HG02588 (cell line): ENCODE data around the gene KIF26A.

Experiments
- ATAC-seq: cut with Tn5 transposase; IDR thresholded peaks from one replicate; pipeline ENCODE4 v1.9.1; 2021; ENCODE audit warnings: mild to moderate bottlenecking, moderate library complexity; ENCODE audit not compliant: unreplicated experiment

The KIF26A gene

DNA sequence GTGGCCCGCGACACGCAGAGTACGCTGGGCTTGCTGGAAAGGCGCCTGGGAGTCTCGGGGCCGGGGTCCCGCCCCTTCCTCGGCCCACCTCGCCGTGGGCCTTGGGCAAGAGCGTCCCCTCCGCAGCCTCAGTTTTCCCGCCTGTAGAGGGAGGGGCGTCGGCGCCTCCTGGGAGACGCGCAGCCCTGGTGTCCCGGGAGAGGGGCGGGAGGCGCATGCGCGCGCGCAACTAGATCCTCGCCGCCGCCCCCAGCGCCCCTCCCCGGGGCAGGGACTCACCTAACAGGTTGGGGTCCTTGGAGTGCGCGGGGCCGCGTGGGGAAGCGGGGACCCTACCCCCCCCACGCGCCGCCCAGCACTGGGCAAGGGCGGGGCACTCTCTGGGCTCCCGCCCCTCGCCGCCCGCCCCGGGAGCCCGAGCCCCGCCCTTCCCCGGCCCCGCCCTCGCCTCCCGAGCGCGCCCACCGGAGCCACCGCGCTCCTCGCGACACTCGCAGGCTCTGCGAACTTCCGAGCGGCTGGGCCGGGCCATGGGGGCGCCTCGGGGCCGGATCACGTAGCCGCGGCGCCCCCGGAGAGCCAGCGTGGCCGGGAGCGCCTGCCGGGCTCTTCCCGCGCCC is at the start of gene KIF26A:
KIF26A (plus strand) TSS at position 490 of the 620 bp plus-strand sequence. CDS start 136 bp downstream, outside the sequence.
- ATAC-seq: no peak

DNA sequence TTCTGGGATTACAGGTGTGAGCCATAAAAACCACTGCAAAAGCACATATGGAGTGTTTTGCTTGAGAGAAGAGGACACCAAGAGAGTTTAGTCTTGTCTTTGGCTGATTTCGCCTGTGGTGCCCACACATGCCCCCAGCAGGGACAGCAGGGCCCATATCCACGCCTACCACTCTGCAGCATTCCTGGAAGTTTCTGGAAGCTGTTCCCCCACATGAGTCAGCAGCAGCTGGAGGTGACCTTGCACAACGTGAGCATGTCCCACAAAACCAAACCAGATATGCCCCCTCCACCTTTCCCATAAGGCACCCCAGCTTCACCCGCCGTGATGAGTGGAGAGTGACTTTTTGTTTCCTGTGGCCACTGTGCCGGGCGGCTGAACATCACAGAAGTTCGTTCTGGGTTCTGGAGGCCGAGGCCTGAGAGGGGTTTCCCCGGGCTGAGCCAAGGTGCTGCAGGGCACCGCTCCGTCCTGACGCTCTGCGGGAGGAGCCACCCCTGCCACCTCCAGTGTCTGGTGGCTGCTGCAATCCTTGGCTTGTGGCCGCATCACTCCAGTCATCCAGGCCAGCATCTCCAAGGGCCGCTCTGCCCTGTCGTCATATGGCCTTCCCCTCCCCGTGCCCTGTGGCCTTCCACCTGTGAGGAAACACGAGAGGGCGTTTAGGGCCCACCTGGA is 48.2 kb upstream of the KIF26A start:
- ATAC-seq: no peak

DNA sequence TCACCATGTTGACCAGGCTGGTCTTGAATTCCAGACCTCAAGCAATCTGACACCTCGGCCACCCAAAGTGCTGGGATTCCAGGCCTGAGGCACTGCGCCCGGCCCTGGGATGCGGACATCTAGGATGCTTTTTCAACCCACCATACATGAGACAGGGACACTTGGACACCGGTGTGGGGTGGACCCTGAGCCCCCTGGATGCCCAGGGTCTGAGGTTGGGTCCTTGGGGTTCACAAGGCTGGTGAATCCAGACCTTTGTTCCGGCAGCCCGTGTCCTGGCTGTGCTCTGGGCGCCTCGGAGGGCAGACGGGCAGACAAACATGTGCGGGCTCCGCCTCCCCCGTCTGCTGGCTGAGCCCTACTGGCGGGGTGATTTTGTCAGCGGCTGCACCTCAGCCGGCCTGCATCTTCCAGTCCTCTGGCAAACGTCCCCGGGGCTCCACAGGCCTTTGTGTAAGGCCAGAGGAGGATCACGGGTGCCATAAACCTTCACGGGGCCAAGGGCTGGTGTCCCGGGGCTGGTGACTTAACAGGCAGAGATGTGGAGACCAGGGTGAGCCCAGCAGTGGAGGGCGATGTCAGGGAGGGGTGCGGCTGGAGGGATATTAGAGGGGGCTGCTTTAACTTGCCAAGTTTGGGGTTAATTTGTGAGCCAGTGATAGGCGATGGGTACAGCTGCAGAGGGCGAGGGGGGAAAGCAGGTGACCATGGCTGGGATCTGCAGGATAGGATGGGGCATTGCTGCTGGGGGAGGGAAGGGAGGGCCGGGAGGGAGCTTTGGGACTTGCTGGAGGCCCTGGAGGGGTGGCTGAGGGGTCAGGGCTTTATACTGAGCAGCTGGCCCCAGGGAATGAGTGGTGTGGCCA is 47.1 kb upstream of the KIF26A start:
- no peak for ATAC-seq

DNA sequence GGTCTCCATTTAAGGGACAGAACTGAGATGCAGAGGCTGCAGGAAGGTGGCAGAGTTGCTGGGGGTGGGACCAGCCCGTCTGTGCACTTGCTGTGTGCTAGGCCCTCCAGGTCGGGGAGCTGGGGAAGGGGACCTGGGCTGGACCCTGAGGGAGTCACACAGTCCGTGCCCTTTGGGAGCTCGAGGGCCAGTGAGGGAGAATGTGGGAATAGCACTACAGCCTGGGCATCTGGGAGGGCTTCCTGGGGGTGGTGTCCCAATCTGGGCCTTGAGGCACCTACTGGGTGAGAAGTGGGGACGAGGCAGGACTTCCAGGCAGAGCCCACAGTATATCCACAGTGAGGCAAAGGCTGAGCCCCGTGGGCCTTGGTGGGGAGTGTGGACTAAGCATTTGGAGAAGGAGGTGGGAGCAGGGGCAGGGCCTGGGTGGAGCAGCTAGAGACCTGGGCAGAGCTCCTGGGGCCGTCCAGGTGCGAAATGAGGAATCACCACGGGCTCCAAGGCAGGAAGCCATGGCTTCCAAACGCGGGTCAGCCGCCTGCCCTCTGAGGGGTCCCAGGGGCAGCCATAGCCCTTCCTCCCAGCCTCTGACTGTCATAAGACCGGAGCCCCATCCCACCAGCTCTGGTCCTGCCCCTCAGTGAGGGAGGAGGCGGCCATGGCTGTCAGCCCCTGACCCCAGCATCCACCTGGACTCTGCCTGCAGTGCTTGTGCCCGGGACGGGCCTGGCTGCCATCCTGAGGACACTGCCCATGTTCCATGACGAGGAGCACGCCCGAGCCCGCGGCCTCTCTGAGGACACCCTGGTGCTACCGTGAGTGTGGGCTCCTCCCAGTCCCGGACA is 46.2 kb upstream of the KIF26A start:
- no peak for ATAC-seq

DNA sequence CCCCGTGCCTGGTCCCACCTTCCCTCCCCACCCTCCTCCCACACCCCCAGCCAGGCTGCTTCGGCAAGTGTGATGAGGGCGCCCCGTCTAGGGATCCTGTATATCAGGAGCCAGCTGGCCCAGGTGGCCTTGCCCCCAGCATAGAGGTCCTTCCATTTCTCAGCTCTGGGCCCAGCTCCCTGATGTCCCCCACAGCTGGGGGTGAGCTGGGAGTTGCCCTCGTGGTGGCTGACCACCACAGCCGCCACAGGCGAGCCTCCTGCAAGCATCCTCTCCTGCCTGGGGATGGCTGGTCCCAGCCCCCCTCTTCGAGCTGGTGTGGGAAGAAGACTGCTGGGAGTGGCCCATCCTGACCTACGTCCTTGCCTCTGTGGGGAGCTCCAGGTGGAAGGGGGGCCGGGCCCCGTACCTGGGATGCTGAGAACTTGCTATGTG is 45.4 kb upstream of the KIF26A start:
- no peak for ATAC-seq

DNA sequence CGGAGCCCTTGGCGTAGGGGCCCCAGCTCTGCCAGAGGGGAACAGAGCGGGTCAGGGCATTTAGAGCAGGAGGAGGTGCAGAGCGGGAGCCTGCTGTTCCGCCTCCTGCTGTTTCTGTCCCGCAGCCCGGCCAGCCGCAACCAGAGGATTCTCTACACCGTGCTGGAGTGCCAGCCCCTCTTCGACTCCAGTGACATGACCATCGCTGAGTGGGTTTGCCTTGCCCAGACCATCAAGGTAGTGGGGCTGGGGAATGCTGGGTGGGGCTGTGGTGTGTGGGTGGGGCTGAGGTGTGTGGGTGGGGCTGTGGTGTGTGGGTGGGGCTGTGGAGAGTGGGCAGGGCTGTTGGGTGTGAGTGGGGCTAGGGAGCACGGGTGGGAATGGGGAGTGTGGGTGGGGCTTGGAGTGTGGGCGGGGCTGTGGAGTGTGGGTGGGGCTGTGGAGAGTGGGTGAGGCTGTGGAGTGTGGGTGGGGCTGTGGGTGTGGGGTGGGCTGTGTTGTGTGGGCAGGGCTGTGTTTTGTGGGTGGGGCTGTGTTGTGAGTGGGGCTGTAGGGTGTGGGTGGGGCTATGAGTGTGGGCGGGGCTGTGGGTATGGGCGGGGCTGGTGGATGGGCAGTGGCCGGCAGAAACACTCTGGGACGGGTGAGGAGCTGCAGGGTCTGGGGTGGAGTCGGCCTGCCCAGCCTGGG is 44.9 kb upstream of the KIF26A start:
- ATAC-seq: no peak

DNA sequence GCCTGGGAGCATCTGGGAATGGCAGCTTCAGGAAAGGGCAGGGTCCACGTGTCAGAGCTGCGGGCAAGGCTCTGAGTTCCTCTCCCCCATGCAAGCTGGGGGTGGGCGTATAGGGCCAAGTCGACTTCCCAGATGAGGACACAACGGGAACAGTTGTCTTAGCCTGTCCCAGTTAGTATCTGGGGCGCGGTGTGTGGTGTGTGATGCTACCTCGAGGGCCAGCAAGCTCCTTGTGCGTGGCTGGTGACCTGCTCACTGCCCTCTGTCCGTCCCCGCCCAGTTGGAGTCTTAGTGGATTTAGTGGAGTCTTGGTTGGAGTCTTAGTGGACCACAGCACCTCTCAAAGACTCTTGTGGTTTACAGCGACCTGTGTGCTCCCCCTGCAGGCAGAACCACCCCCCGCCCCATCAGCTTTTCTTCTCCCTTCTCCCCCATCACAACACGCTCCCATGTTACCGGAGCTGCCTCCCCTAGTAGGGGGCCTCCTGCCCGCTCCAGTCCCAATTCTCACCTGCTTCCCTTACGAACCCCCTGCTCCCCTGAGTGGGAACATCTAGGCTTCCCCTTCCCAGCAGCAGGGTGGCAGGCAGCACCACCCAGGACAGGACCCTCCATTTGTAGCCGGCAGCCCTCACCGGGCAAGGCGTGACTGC is 44.2 kb upstream of the KIF26A start:
- no peak for ATAC-seq

DNA sequence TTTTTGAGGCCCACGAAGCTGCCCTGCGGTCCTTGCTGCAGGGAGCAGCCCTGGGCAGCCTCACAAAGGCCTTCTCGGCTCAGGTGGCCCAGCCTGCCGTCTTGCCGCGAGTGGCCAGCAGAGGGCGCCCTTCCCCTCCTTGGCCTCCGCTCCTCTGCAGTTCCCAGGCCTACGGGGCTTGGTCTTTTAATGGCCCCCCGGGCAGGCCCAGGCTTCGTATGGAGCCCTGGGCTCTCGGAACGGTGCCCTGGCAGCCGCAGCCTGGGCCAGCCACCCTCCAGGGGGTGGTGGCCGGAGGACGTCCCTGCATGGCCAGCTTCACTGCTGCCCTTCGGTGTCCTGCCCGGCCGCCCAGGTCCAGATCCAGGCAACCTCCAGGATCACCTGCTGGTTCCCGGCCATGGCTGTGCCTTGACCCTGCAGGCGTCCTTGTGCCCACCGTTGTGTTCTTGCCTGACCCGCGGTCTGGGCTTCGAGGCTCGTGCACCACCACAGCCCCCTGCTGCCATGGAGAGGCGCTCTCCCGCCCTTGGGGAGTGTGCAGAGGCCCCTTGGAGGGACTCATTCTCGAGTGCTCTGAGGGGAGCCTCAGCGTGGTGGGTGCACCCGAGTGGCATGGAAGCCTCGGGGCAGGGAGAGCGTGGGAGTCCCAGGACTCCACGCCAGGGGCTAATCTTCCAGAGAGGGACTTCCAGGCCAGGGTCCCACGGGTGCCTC is 43.5 kb upstream of the KIF26A start:
- no peak for ATAC-seq

DNA sequence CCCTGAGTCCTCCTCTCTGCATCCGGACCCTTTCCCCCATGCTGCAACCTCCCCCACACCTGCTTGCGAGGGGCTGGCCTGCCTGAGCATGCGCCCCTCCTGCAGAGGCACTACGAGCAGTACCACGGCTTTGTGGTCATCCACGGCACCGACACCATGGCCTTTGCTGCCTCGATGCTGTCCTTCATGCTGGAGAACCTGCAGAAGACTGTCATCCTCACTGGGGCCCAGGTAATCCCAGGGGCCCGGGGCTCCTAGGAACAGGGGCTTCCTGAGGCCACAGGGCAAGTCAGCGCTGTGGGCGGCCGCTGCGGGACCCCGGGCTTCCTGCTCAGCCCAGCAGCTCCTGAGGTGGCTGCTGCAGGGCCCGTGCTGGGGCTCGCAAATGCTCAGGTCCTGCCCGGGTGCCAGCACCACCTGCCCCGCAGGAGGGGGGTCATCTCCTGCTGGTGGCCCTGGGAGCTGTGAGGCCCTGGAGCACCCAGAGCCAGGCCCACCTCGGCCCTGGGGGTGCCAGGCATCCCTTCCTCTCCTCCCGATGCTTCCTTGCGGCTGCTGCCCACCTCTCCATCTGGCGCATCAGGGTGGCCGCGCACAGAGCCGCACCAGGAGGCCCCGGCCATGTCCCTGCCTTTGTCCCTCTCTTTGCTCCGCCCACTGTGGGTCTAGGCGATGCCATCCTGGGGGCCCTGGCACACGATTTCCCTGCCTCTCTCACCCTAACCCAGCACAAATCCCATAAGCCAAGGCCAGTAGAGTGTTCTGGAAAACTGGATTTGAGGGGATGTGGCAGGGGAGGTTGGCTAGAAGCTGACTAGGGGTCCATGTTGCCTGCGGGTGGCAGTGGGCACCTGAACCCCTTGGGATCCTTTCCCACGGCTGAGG is 42.7 kb upstream of the KIF26A start:
- ATAC-seq: no peak

DNA sequence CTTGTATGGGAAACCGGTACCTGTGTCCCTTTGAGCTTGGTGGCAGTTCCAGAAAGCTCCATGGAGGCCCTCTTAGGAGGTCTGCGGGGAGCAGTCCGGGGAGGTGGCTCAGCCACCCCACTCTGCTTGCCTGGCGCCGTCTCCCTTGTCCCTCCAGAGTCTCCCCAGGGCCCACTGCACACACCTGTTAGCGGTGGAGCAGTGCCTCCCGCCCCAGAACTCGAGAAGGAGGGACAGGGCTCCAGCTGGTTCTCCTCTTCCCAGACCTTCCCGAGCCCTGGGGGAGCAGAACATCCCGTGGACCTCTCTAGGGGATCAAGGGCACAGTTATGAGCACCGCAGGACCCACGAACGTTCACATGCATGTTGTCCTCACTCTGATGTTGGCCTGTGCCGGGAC is 42.1 kb upstream of the KIF26A start:
- ATAC-seq: no peak

DNA sequence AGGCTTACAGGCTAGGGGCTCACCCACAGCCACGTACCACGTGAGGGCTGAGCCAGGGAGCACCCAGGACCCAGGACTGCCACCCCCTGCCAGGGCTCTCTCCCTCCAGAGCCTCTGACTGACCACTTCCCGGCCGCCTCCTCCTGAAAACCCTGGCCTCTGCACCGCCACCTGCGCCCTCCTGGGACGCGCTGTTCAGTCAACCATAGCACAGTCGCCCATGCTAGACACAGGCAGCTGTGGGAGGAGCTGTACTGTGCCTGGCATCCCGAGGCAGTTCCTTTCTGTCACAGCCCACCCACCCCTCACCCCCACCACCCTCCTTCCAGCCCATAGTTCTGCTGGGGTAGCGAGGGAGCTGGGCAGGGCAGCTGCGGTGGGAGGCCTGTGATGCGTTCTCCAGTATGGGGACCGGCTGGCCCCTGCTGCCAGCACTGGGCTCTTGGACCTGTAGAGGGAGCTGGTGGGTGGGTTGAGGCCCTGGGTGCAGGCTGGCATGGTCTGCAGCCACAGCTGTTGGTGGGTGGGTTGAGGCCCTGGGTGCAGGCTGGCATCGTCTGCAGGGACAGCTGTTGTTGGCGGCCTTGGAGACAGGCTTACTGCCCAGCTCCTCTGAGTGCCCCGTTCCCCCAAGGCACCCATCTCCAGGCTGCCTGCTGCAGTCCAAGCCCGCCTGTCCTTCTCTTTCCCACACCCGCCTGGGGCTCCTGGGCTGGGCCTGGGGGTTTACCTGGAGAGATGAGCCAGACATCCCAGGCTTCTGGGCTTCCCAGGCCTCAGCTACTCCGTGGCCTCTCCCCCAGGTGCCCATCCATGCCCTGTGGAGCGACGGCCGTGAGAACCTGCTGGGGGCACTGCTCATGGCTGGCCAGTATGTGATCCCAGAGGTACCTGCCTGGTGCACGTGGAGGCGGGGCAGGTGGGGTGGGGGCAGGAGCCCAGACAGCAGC is 41.4 kb upstream of the KIF26A start:
- no peak for ATAC-seq

DNA sequence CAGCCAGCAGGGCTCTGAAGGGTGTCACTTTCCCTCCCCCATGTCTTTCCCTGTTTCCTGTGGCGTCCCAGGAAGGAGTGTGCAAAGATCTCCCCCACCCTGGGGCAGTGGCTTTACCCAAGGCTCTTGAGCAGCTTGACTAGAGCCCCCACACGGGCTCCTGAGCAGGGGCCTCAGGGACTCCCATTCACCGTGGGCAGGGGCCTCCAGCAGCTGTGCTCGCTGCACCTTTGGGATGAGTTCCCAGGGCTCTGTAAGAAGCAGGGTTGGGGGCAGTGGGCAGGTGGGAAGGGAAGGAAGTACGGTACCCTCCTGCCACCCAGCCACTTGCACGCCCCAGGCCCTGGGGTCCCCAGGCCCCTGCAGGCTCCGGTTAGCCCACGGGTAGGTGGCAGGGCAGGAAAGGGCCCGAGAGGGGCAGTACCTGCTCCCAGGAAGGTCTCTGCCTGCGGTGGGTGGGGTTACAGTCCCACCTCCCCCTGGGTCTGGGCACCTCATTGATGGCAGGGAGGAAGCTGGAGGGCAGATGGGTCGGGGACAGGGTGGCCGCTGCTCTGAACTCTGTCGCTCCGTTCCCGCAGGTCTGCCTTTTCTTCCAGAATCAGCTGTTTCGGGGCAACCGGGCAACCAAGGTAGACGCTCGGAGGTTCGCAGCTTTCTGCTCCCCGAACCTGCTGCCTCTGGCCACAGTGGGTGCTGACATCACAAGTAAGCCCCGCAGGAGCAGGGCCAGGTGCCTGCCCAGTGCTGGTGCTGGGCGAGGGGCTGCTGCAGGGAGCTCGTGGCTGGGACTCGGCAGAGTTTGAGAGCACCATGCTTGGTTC is 39.9 kb upstream of the KIF26A start:
- no peak for ATAC-seq

DNA sequence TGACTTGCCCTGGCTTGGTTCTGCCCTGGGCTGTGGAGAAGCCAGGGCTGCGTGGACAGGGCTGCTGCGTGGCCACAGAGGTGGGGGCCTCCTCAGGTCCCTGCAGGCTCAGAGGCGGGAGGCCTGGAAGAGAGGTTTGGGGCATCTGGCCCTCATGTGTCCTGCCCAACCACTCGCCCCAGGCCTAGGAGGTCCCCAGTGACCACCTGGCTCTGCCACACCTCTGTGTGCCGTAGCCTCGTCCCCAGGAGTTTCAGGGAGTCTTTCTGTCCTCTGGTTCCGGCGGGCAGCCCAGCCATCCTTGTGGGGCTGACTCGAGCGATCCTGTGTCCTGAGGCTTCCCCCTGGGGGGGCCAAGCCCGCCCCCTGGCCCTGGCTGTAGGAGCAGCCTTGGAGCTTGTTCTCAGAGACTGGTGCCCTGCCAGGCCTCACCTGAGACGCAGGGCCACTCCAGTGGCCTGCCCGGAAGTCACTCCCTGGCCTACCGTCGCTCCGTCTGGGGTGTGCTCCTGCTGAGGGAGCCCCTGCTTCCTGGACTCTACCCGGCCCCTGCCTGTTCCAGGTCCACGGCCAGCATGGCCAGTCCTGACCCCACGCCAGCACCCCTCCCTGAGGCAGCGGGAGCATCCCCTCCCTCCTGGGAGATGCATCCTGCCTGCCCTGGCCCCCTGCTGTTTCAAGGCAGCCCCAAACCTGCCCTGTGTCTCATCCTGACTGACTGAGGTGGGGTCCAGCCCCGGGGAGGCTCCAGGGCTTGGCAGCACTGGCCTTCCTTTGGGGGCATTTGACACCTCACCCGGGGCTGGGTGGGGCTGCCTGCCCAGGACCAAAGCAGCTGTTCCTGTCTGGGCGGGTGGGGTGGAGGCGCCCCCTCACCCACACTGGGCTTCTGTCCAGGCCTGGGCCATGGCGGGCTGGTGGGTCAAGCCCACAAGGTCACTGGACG is 39.0 kb upstream of the KIF26A start:
- ATAC-seq: no peak

DNA sequence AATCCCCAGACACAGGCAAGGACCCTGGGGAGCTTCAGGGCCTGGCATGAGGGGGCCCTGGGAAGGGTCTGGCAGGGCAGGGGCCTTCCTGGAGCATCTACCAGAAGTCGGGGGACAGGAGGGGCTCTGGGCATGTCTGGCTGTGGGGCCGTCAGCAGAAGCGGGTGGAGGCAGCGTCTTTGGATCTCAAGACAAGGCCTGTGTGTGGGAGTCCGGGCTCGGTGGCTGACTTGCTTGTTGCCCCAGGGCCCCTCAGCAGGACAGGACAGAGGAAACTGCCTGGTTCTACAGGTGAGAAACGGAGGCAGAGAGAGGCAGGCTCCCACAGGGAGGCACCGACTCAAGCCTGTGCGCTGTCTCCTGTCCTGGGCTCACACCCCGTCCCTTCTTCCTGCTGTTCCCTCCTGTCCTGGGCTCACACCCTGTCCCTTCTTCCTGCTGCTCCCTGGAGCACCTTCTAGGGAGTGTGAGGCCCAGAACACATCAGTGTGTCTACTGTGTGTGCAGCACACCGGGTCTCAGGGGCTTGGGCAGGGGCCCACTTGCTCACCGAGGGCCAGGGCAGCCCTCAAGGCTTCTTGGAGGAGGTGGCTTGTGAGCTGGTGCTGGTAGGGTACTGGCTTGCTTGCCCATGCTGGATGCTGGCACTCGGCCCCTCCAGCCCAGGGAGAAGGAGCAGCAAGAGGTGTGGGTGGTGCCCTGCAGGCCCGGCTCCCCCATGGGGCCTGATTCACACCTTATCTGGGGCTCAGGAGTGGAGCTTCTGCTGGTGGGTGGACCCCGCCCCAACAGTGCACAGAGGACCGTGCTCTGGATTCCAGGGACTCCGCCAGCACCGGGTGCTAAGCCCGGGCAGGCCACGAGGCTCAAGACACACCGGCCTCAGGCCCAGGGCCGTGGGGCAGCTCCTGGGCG is 38.0 kb upstream of the KIF26A start:
- no peak for ATAC-seq
